ENCODE data around the gene CPNE4.
"Not testable (repeated sequence)": the region's sequence is repeated elsewhere in the genome, so short reads cannot be mapped to it uniquely, and the experiment has no call there.

Gene CPNE4

DNA sequence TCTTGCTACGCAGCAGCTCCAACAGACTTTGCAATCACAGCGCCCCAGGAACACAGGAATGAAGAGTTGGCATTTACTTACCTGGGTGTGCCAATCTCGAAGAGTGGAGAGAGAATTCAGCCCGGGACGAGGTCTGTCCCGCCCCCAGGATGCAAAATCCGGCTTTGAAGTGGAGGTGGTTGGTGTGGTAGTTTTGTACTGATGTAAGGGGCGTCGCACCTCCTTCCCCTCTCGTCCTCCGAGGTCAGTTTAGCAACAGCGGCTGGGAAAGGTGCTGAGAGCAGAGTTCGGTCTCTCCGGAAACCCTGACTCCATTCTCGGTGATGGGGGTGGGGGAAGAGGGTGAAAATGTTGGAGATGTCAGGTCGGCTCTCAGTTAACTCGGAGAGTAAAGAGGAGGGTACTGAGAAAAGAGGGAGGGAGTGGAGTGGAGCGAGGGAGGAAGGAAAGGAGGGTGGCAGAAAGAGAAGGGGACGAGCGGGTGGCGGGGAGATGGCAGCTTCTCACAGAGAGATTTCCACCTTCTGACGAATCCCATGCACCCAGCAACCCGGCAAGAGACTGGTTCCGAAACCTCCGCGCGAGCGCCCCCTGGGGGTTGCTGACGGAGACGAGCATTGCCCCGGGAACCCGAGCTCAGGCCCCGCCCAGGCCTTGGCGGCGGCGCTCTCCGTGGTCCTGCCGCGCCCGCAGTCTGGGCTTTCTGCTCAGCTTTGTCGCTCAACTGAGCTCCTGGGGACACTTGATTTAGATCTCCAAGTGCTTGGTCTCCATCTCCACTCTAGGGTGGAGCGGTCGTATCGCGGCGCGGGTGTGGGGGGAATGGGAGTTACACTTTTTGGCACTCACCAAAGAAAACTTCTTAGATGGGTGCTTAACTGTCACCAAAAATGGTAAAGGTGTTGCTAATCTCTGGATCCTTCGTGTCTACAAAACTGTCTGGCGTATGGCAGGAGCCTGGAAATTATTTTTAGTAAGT lies at the start of gene CPNE4:
Gene CPNE4, minus strand, starts transcription at position 529 of the 979 bp plus-strand sequence.
- H3K4me3 Mint-ChIP-seq: no peak within 1 kb of the TSS
- H3K9me3 Mint-ChIP-seq: no peaks in the 10 kb centered on the region
- H3K27ac Mint-ChIP-seq: no peak within 1 kb of the TSS
- peaks cover 12% of the 10 kb centered on the region for H3K4me1 Mint-ChIP-seq (ENCODE audit: low read depth)
- no peaks in the 10 kb centered on the region for H3K36me3 Mint-ChIP-seq (ENCODE audit: low read depth)
- peaks cover 84% of the 10 kb centered on the region for H3K27me3 Mint-ChIP-seq

DNA sequence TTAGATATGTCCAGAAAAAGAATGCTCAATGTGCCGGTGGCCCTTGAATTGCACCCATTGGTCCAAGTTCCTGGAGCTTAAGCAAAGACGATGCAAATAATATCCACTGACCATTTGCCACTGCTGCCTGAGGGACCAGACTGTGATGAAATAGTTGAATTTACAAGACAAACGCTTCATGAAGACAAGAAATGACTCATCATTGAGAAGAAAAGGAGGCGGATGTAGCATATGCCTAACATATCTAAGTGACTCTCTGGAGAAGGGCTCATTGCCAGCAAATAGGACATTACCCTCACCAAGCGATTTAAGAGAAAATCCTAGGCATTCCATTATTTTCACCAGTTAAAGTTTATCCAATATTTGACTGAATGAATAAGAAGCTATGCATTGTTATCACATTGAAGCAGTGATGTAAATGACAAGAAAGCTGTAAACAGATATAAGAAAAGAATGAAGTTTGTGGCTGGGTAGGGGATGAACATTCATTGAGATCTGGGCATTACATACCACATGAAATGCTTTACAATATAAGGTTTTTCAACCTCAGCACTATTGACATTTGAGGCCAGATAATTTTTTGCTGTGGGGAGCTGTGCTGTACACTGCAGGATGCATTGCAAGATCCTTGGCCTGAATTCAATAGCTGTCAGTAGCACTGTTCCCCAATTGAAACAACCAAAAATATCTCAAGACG lies 48.9 kb upstream of the CPNE4 start:
- Mint-ChIP-seq H3K27me3 (peaks cover 4% of the 10 kb centered on the region), H3K4me1 (ENCODE audit: low read depth) (no peaks in the 10 kb centered on the region), H3K4me3 (no peak overlapping the region), H3K27ac (no peak overlapping the region), H3K9me3 (no peaks in the 10 kb centered on the region), H3K36me3 (ENCODE audit: low read depth) (no peaks in the 10 kb centered on the region)

DNA sequence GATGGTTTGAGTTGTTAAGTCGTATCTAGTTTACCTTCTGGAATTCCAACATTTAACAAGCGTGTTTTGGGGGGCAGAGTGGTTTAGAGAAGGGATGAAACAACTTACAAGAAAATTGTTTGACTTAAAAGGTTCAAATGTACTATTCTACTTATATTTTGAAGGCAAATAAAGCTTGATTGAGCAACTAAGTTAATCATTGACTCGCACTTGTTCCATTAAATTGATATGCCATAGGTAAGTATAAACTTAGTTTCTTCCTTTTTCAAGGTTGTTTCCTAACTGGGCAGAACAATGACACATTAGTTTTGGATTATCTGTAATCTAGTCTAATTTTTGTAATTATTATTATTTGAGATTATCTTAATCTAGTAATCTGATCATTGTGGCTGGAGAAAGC lies 48.3 kb upstream of the CPNE4 start:
- Mint-ChIP-seq H3K4me1 (ENCODE audit: low read depth) (no peaks in the 10 kb centered on the region), H3K4me3 (no peak overlapping the region), H3K27me3 (peaks cover 4% of the 10 kb centered on the region), H3K36me3 (ENCODE audit: low read depth) (no peaks in the 10 kb centered on the region), H3K27ac (no peak overlapping the region), H3K9me3 (no peaks in the 10 kb centered on the region)

DNA sequence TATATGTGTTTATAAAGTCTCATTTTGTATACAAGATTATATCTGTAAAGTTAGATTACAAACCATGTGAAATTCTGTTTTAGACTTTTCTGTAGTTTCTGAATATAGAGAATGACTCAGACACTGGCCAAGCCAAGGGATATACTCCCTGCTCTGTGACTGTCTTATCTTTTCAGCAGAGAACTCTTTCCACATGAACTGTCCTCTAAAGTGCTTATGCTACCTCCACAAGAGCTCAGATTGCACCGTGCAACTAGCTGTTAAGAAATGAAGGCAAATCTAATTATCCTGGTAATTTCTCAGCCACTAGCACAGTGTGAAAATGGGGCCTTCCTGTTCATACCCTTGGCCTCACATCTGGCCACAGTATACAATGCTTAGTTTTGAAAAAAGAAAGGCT lies 44.3 kb upstream of the CPNE4 start:
- Mint-ChIP-seq H3K36me3 (ENCODE audit: low read depth) (no peaks in the 10 kb centered on the region), H3K27me3 (peaks cover 4% of the 10 kb centered on the region), H3K4me1 (ENCODE audit: low read depth) (no peaks in the 10 kb centered on the region), H3K27ac (no peak overlapping the region), H3K4me3 (no peak overlapping the region), H3K9me3 (no peaks in the 10 kb centered on the region)

DNA sequence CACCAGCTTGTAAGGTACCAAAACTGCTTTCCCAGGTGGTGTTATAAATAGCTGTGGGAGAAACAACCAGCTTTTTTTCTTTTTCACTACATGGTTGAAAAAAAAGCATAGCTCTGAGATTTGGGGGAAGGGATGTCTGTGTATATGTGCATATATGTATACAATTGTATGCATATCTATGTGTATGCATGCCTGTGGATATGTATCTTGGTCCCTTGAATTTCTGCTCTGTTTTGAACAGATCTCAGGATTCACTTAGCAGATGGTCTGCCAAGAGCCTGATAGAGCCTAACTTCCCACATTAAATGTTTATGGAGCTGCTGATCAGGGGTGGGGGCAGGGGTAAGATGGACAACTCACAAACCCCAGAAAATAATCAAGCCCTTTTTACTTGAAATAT lies 39.0 kb upstream of the CPNE4 start:
- H3K4me1 Mint-ChIP-seq (ENCODE audit: low read depth): no peaks in the 10 kb centered on the region
- no peaks in the 10 kb centered on the region for H3K27me3 Mint-ChIP-seq
- no peak overlapping the region for H3K27ac Mint-ChIP-seq
- no peaks in the 10 kb centered on the region for H3K36me3 Mint-ChIP-seq (ENCODE audit: low read depth)
- H3K9me3 Mint-ChIP-seq: no peaks in the 10 kb centered on the region
- no peak overlapping the region for H3K4me3 Mint-ChIP-seq

DNA sequence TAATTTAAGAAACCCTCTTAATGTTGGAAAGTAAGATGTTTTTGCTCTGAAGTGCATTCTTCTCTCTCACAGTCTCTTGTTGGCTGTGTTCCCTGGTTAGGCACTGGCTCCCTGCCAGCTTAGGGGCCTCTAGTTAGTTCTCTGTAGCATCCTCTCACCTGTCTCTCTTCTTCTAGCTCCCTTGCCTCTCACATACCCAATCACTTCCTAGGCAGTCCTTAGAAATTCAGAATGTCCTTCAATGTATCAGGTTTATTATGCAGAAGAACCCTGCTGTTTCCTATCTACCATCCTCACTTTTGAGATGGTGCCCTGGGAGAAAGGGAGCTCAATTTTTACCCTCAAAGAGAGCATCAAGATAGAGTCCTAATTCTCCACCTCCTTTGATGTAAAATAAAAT lies 36.2 kb upstream of the CPNE4 start:
- H3K27me3 Mint-ChIP-seq: no peaks in the 10 kb centered on the region
- no peaks in the 10 kb centered on the region for H3K36me3 Mint-ChIP-seq (ENCODE audit: low read depth)
- no peak overlapping the region for H3K27ac Mint-ChIP-seq
- H3K4me1 Mint-ChIP-seq (ENCODE audit: low read depth): no peaks in the 10 kb centered on the region
- no peak overlapping the region for H3K4me3 Mint-ChIP-seq
- peaks cover 11% of the 10 kb centered on the region for H3K9me3 Mint-ChIP-seq

DNA sequence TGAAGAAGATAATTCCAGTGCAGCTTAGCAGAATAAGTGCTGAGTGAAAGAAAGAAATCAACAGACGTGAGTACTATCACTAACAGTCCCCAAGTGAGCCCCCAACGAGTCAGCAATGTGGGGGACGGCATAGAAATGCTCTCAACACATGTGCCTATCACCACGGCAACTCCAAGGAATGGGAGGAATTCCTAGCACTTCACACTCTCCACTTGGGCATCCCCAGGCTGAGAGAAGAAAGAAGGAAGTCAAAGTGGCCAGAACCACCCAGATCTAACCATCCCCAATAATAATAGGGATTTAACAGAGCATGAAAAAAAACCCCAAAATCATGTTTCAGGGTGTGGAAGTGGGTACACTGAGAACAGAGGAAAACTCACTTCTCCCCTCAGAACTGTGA lies 29.3 kb upstream of the CPNE4 start:
- H3K9me3 Mint-ChIP-seq: peaks cover 12% of the 10 kb centered on the region
- no peak overlapping the region for H3K27ac Mint-ChIP-seq
- no peaks in the 10 kb centered on the region for H3K36me3 Mint-ChIP-seq (ENCODE audit: low read depth)
- peaks cover 5% of the 10 kb centered on the region for H3K27me3 Mint-ChIP-seq
- H3K4me3 Mint-ChIP-seq: no peak overlapping the region
- no peaks in the 10 kb centered on the region for H3K4me1 Mint-ChIP-seq (ENCODE audit: low read depth)

DNA sequence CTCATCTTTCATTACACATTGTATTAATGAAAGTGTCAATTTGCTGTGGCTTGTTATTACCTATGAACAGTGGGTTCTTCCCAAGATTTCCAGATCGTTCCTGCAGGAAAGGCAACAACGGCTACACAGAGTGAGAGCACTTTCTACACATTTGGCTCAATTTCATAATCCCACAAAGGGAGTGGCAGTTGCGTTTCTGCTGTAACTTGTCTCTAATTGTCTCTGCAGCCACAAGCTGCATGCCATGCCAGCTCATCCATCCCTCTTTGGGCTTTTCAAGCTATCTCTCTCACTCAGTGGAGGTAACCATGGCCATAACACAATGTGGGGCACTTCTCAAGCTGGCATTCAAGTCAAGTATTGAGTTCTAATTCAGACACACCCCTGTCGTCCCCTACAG lies 27.7 kb upstream of the CPNE4 start:
- Mint-ChIP-seq H3K27me3 (peaks cover 10% of the 10 kb centered on the region), H3K9me3 (peaks cover 9% of the 10 kb centered on the region), H3K36me3 (ENCODE audit: low read depth) (no peaks in the 10 kb centered on the region), H3K27ac (no peak overlapping the region), H3K4me3 (no peak overlapping the region), H3K4me1 (ENCODE audit: low read depth) (no peaks in the 10 kb centered on the region)

DNA sequence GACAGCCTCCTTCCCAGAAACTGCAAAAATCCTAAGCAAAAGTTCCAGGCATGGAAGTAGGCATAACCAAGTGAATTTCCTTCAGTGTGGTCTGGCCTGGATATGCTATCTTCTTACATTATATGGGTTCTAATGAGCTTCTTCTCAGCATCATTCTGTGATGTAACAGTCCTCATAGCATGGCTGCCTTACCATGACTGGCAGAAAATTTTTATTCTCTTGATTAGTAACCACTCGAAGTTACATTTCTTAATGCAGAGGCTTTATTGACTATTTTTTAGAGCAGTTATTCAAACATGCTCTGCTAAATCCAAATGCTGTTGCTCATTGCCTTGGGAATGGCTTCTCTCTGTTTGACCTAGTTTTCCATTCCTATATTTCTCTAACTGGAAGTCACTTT lies 21.1 kb upstream of the CPNE4 start:
- Mint-ChIP-seq H3K4me1 (ENCODE audit: low read depth) (no peaks in the 10 kb centered on the region), H3K27ac (no peak overlapping the region), H3K27me3 (peaks cover 5% of the 10 kb centered on the region), H3K4me3 (no peak overlapping the region), H3K36me3 (ENCODE audit: low read depth) (no peaks in the 10 kb centered on the region), H3K9me3 (no peaks in the 10 kb centered on the region)

DNA sequence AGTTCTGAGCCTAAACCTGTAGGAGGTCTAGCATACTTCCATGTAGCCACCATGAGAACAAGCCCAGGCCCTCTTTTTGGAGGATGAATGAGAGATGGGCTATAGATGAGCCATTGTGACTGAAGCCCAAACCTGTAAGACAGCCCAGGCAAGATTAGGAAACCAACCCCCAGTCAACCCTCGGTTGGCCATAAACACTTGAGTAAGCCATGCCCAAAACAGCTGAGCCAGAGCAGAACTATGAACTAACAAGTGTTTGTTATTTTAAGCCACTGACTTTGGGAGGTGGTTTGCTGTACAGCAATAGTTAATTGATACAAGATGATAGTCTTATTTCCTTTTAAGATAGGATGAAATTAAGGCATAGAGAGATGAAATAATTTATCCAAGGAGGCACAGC lies 12.4 kb upstream of the CPNE4 start:
- Mint-ChIP-seq H3K4me1 (ENCODE audit: low read depth) (no peaks in the 10 kb centered on the region), H3K9me3 (no peaks in the 10 kb centered on the region), H3K36me3 (ENCODE audit: low read depth) (no peaks in the 10 kb centered on the region), H3K27ac (no peak overlapping the region), H3K27me3 (no peaks in the 10 kb centered on the region), H3K4me3 (no peak overlapping the region)

DNA sequence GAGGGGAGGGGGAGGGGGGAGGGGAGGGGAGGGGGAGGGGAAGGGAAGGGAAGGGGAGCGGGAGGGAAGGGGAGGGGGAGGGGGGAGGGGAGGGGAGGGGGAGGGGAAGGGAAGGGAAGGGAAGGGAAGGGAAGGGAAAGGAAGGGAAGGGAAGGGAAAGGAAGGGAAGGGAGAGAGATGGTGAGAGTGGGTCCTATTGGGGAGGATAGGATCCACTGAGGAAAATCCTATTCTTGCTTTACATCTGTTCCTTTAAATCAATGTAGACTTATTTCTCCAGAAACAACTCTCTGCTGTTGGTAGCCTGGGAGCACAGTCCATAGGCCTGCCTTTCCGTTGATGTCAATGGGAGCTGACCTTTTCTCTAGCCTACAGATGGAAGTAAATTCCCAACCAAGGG lies 10.1 kb upstream of the CPNE4 start:
- not testable (repeated sequence) for H3K9me3 Mint-ChIP-seq; H3K36me3 Mint-ChIP-seq (ENCODE audit: low read depth); H3K27ac Mint-ChIP-seq; H3K4me3 Mint-ChIP-seq; H3K4me1 Mint-ChIP-seq (ENCODE audit: low read depth)
- peaks cover 18% of the 10 kb centered on the region for H3K27me3 Mint-ChIP-seq

DNA sequence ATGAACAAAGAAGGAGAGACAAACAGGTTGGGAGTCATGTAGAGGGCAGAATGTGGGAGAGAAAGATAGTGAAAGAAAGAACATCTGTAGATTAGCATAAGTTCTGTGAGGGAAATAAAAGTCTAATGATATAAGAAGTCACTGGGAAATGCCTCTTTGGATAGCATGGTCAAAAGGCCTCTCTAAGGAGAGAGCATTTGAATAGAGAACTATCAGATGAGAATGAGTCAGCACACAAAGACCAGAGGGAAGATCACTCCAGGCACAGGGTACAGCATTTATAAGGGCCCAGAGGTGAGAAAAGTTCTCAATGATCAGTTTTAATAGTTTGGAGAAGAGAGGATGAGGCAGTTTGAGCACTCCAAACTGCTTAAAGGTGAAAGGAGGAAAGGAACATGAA lies 7.9 kb upstream of the CPNE4 start:
- H3K4me1 Mint-ChIP-seq (ENCODE audit: low read depth): no peaks in the 10 kb centered on the region
- H3K27me3 Mint-ChIP-seq: peaks cover 30% of the 10 kb centered on the region
- H3K4me3 Mint-ChIP-seq: no peak overlapping the region
- no peaks in the 10 kb centered on the region for H3K9me3 Mint-ChIP-seq
- H3K36me3 Mint-ChIP-seq (ENCODE audit: low read depth): no peaks in the 10 kb centered on the region
- H3K27ac Mint-ChIP-seq: no peak overlapping the region

DNA sequence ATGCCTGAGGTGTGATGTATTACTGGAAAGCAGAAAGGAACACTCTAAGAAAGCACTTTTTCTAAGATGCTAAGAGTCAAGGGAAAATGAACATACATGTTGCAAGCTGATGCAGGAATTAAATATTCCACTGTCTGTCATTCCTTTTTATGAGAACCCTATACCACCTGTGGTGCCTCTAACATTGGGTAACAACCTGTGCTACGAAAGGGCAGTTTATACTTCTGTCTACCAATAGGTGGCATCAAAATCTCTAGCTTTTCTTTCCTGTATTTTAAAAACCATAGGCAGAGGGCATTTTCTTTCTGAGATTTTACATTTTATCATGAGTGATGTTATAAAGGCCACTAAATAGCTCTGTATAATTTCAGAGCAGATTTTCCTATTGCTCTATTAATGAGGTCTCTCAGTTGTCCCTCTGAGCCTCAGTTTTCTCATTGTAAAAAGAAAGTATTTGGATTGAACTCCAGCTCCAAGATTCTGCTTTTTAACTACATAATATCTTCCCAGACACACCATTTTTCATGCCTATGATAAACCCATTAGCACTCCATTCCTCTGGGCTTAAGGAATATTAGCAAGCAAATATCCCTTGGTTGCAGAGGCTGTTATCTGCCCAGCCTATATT lies 3.5 kb upstream of the CPNE4 start:
- no peaks in the 10 kb centered on the region for H3K9me3 Mint-ChIP-seq
- no peak overlapping the region for H3K27ac Mint-ChIP-seq
- H3K27me3 Mint-ChIP-seq: peaks cover 69% of the 10 kb centered on the region
- peaks cover 12% of the 10 kb centered on the region for H3K4me1 Mint-ChIP-seq (ENCODE audit: low read depth)
- no peaks in the 10 kb centered on the region for H3K36me3 Mint-ChIP-seq (ENCODE audit: low read depth)
- H3K4me3 Mint-ChIP-seq: no peak overlapping the region

DNA sequence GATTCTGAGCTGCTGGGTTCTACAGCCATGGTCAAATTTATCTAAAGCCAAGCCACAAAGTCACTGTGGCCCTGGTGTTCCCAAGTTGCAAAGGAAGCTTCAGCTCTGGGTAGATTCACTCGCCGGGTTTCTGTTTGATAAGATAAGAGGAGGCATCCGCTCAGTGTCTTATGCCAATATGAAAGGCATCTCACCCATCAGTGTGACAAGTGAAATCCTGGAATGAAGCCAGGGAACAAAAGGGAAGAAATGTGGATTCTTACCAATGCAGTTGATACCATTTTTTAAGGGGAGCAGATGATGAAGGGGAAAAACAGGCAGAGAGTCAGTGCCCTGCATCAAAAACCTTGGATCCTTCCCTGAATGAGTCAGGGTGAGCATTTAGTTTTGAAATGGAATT lies 2.8 kb upstream of the CPNE4 start:
- Mint-ChIP-seq H3K9me3 (no peaks in the 10 kb centered on the region), H3K27me3 (peaks cover 76% of the 10 kb centered on the region), H3K4me3 (no peak overlapping the region)

DNA sequence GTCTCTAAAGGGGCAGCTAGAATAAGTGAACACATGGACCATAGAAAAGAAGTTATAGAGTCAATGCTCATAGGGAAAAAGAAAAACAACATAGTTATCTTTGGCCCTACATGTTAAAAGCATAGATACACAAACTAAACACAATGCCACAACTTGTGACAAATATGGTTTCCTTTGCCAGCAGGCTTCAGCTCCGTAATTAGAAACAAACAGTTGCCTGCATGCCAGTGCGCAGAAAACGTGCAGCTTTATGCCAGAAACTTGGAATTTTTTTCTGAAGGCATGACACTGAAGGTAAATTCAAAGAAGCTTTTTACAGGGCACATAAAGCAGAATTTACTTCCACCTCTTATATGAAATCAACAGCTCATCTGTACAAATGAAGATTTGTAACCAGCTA lies 2.2 kb upstream of the CPNE4 start:
- Mint-ChIP-seq H3K27me3 (peaks cover 81% of the 10 kb centered on the region), H3K4me1 (ENCODE audit: low read depth) (peaks cover 12% of the 10 kb centered on the region), H3K36me3 (ENCODE audit: low read depth) (no peaks in the 10 kb centered on the region), H3K9me3 (no peaks in the 10 kb centered on the region), H3K27ac (no peak overlapping the region), H3K4me3 (no peak overlapping the region)

More for the DNA sequence above, 2.8 kb upstream of the CPNE4 start:
- Mint-ChIP-seq H3K27ac (no peak overlapping the region), H3K4me1 (ENCODE audit: low read depth) (peaks cover 12% of the 10 kb centered on the region), H3K36me3 (ENCODE audit: low read depth) (no peaks in the 10 kb centered on the region)

Measured in stimulated activated naive CD8-positive, alpha-beta T cell treated with anti-CD3 and anti-CD28 coated beads, Interleukin-15, Interleukin-2, amounts not matched to agents 100 ng/mL and 50 ng/mL, for 24 hours (primary cell).